K562 (cell line): ENCODE data around the gene HAS3. TPM values are rescaled to one million over a fixed set of nuclear protein-coding genes. Genes with fewer than 3 reads are reported as not detected.

ENCODE experiments used
- ATAC-seq: fragments of 200-7000 bp; cut with Tn5 transposase; 3 replicates; pipeline ENCODE4 v1.9.1; 2020; ENCODE audit warnings: moderate library complexity
- BruUV-seq: library from RNA; stranded (reverse); fragments of 400-500 nt; replicated peaks from 2 replicates; lab custom pipeline; 2021; lab: Mats Ljungman, UMichigan
- CTCF ChIA-PET: fragments of 300-600 bp; formaldehyde crosslinking; extraction: SDS; loops from one replicate; lab custom pipeline; 2021; ENCODE audit warnings: low intra/inter-chr PET ratio; lab: Yijun Ruan, JAX
- POLR2A ChIA-PET: fragments of 300-600, 350-650 bp; sonication (Branson Sonifier 250); formaldehyde crosslinking; extraction: SDS; loops from one replicate; lab custom pipeline; 2021; ENCODE audit warnings: antibody characterized with exemption, inconsistent platforms; lab: Yijun Ruan, JAX
- DNase-seq, 4 experiments: peaks; one replicate each; pipeline versions ENCODE4 v3.0.0 to v3.0.0-alpha.2; 2011 to 2018; ENCODE audit warnings: low spot score in 3 of 4, mixed read lengths in 3 of 4; ENCODE audit errors: extremely low read depth in 1 of 4
- FAIRE-seq: peaks from 2 replicates; lab custom pipeline; 2011; peaks lifted over from hg19 to GRCh38; lab: Jason Lieb, UNC
- H2AFZ ChIP-seq: 2 replicates; pipeline ENCODE4 v1.6.0; 2011; ENCODE audit warnings: low read depth, low read length, control low read depth, inconsistent platforms
- H3K27ac ChIP-seq: fragments of 200-600 bp; 3 replicates; pipeline ENCODE4 v1.8.0; 2011; ENCODE audit warnings: low read depth, mild to moderate bottlenecking, control low read depth, inconsistent platforms, low read length, moderate library complexity, mixed read lengths; ENCODE audit errors: extremely low read depth
- H3K27me3 ChIP-seq, 2 experiments: fragments of 300-600 bp in 1 of 2; 2 replicates in 1 of 2; 3 replicates in 1 of 2; pipeline versions ENCODE4 v1.6.0 to v1.8.0; 2011; ENCODE audit warnings: inconsistent platforms in 2 of 2, low read length in 2 of 2, mild to moderate bottlenecking in 1 of 2, mixed read lengths in 1 of 2, moderate library complexity in 1 of 2; ENCODE audit not compliant: control insufficient read depth in 2 of 2, insufficient read depth in 2 of 2
- H3K36me3 ChIP-seq: fragments of 300-600 bp; 3 replicates; pipeline ENCODE4 v1.8.0; 2011; ENCODE audit warnings: mild to moderate bottlenecking, low read length, inconsistent platforms; ENCODE audit not compliant: control insufficient read depth, insufficient read depth
- H3K4me1 ChIP-seq, 2 experiments: fragments of 200-600 bp in 1 of 2; replicated peaks in 1 of 2; 2 replicates in 1 of 2; 3 replicates in 1 of 2; pipeline versions ENCODE4 v1.5.1 to v1.8.0; 2011; ENCODE audit warnings: inconsistent platforms in 2 of 2, low read length in 2 of 2, mild to moderate bottlenecking in 1 of 2, mixed read lengths in 1 of 2, moderate library complexity in 1 of 2; ENCODE audit not compliant: control insufficient read depth in 2 of 2, insufficient read depth in 2 of 2
- H3K4me2 ChIP-seq: 2 replicates; pipeline ENCODE4 v1.6.1; 2011; ENCODE audit warnings: low read length, control low read depth, inconsistent platforms, mixed read lengths; ENCODE audit not compliant: insufficient read depth
- H3K4me3 ChIP-seq: fragments of 200-600 bp; sonication (generic), shearing (Covaris generic); 2 replicates; pipeline ENCODE4 v1.5.1; 2016; ENCODE audit warnings: control low read depth, inconsistent platforms
- H3K79me2 ChIP-seq: fragments of 200-600 bp; 3 replicates; pipeline ENCODE4 v1.8.0; 2011; ENCODE audit warnings: low read length, inconsistent platforms; ENCODE audit not compliant: control insufficient read depth, insufficient read depth
- H3K9ac ChIP-seq, 2 experiments: 2 replicates each; pipeline versions ENCODE4 v1.6.0 to v1.6.1; 2011; ENCODE audit warnings: low read depth in 2 of 2, low read length in 2 of 2, control low read depth in 1 of 2, inconsistent platforms in 1 of 2, mild to moderate bottlenecking in 1 of 2, mixed read lengths in 1 of 2; ENCODE audit not compliant: insufficient read depth in 1 of 2
- H3K9me1 ChIP-seq: one replicate; pipeline ENCODE4 v1.6.0; 2011; ENCODE audit warnings: inconsistent platforms, mild to moderate bottlenecking, low read length, moderate library complexity; ENCODE audit not compliant: control insufficient read depth, insufficient read depth
- H3K9me3 ChIP-seq: replicated peaks from 2 replicates; pipeline ENCODE4 v1.5.1; 2011; ENCODE audit warnings: low read depth, low read length, inconsistent platforms; ENCODE audit not compliant: control insufficient read depth, insufficient read depth
- H4K20me1 ChIP-seq: replicated peaks from 2 replicates; pipeline ENCODE4 v1.6.1; 2011; ENCODE audit warnings: low read length, inconsistent platforms, mixed read lengths; ENCODE audit not compliant: control insufficient read depth, insufficient read depth
- CBX5 ChIP-seq: IDR thresholded peaks from 2 replicates; pipeline ENCODE4 v1.6.1; 2014; ENCODE audit warnings: low read depth, borderline replicate concordance
- CHAMP1 ChIP-seq: fragments of 450-650 bp; IDR thresholded peaks from 2 replicates; pipeline ENCODE4 v1.6.1; 2016; ENCODE audit warnings: mild to moderate bottlenecking
- ETV5 ChIP-seq: sonication (generic); formaldehyde crosslinking; IDR thresholded peaks from 2 replicates; pipeline ENCODE4 v1.4.0; 2020; ENCODE audit warnings: low read depth, mild to moderate bottlenecking, missing genetic modification reagents
- GTF2F1 ChIP-seq: IDR thresholded peaks from 2 replicates; pipeline ENCODE4 v1.6.1; 2011; ENCODE audit warnings: low read depth, low read length, improper control_type of control experiment
- HDGF ChIP-seq: fragments of 450-650 bp; IDR thresholded peaks from 2 replicates; pipeline ENCODE4 v1.6.1; 2016
- NR4A1 ChIP-seq, 2 experiments: fragments of 250-450 bp in 1 of 2; fragments of 450-650 bp in 1 of 2; sonication (Bioruptor Pico) in 1 of 2; IDR thresholded peaks; 2 replicates each; pipeline versions ENCODE4 v1.4.0 to v1.6.1; 2016 to 2020; ENCODE audit warnings: mild to moderate bottlenecking in 2 of 2, missing compliant biosample characterization in 1 of 2, missing genetic modification characterization in 1 of 2, moderate library complexity in 1 of 2
- RAD21 ChIP-seq, 2 experiments: fragments of 250-450 bp in 1 of 2; fragments of 450-650 bp in 1 of 2; sonication (Bioruptor Pico) in 1 of 2; formaldehyde crosslinking in 1 of 2; IDR thresholded peaks in 1 of 2; conservative IDR thresholded peaks in 1 of 2; 2 replicates each; pipeline versions ENCODE4 v1.4.0 to v1.8.0; 2020 to 2022; ENCODE audit warnings: mild to moderate bottlenecking in 2 of 2, moderate library complexity in 1 of 2
- USF2 ChIP-seq: sonication (generic); formaldehyde crosslinking; IDR thresholded peaks from 2 replicates; pipeline ENCODE4 v1.5.0; 2020; ENCODE audit warnings: missing genetic modification reagents
- ZBED1 ChIP-seq: IDR thresholded peaks from 2 replicates; pipeline ENCODE4 v1.6.1; 2014
- ZNF347 ChIP-seq: fragments of 450-650 bp; formaldehyde crosslinking; IDR thresholded peaks from 2 replicates; pipeline ENCODE4 v1.4.0; 2020; ENCODE audit warnings: low read depth, mild to moderate bottlenecking, moderate library complexity
- ZNF57 ChIP-seq: fragments of 450-650 bp; formaldehyde crosslinking; IDR thresholded peaks from 2 replicates; pipeline ENCODE4 v1.4.0; 2020; ENCODE audit warnings: mild to moderate bottlenecking, moderate library complexity
- ZZZ3 ChIP-seq: fragments of 450-650 bp; IDR thresholded peaks from 2 replicates; pipeline ENCODE4 v1.6.1; 2016; ENCODE audit warnings: antibody characterized with exemption, mild to moderate bottlenecking, moderate library complexity
- WGBS: fragments of 100-300 bp; shearing (Covaris generic); methylation state at CpG from one replicate; pipeline ENCODE4 v1.1.6; 2016; ENCODE audit warnings: low coverage, mixed read lengths; ENCODE audit not compliant: insufficient coverage; ENCODE audit errors: missing lambda C conversion rate; 5-methylcytosine and 5-hydroxymethylcytosine counted together
- in situ Hi-C: fragments of 300-500 bp; cut with MboI; formaldehyde crosslinking; loops from 4 replicates; pipeline ENCODE4 v1.15.0; 2018; ENCODE audit warnings: inconsistent platforms, mixed read lengths
- intact Hi-C: fragments of 100-400 bp; cut with micrococcal nuclease; formaldehyde crosslinking; loops from 2 replicates; pipeline ENCODE4 v1.14.2; 2022
- polyA plus RNA-seq, 8 experiments: library from polyadenylated mRNA; depleted of rRNA in 4 of 8; stranded (reverse) in 5 of 8; unstranded in 3 of 8; fragments of >200 nt; fragmentation: Nextera tagmentation in 2 of 8; fragmentation: Illumina TruSeq in 1 of 8; extraction: Ambion mirVana in 2 of 8; extraction: Trizol in 1 of 8; gene quantifications; 2 replicates each; pipeline versions ENCODE4 v1.2.1 to v1.2.3, GENCODE V29; 2011 to 2014; ENCODE audit warnings: inconsistent platforms in 1 of 8, missing spikeins in 1 of 8
- total RNA-seq, 7 experiments: library from RNA; depleted of rRNA in 6 of 7; stranded (reverse); fragments of >200 nt in 6 of 7; fragmentation: Illumina TruSeq in 2 of 7; extraction: Trizol in 2 of 7; gene quantifications; 2 replicates each; pipeline versions ENCODE4 v1.2.1 to v1.2.3, GENCODE V29; 2011 to 2021; ENCODE audit warnings: low replicate concordance in 1 of 7
- TF ChIP-seq, protein P1 (sequence below): fragments of 450-650 bp; conservative IDR thresholded peaks from 2 replicates; pipeline ENCODE4 v1.6.1; 2016; ENCODE audit warnings: missing genetic modification characterization, low read depth, mild to moderate bottlenecking, missing compliant biosample characterization, moderate library complexity

The HAS3 gene
- total and polyA plus RNA-seq, 9 of the 15 experiments (the other 6 are each of a cell fraction or from before 2014, with no cell fraction given): 0.04 to 0.33 (median 0.13) TPM; not detected in 1

DNA sequence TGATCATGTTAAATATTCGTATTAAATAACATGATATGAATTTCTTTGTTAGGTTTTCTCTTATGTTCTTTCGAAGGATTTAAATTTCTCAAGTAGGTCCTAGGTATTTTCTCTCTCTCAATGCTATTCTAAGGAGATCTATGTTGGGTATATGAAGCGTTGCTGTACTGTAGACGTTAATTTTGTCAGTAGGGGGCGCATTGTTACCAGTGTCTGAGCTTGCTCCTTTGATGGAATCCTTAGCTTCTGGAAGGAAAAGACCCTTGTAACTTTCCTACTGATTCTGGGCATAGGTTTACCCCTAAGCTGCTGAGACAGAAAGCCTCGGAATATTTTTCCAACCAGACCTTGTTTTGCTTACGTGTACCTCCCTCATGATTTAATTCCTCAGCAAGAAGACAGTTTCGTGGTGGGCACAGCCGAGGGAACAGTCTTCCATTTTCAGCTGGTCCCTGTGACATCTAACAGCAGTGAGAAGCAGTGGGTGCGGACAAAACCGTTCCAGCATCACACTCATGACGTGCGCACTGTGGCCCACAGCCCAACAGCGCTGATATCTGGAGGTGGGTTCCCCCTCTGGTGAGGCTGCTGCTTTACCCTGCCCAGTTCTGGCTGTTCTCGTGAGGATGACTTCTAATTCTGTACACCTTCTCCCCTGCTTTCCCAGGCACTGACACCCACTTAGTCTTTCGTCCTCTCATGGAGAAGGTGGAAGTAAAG, 44.9 kb downstream of the HAS3 start:
- H3K9ac ChIP-seq: no peak overlapping the region; a peak in 1 of 4 replicates
- ChIA-PET POLR2A (interaction anchor here (0.8 to 1.9 kb wide), 7 partner anchors 8 to 23 kb away, joined by 3 to 7 read pairs (median 3); partner anchors contain the start of genes CHTF8 and UTP4), CTCF (interaction anchor here (2.5 kb wide), 1 partner anchor 137 kb away, joined by 32 read pairs; no protein-coding TSS in a partner anchor)
- in situ Hi-C loops (loop anchor here (5.0 kb wide), 1 partner anchor 137 kb away; no protein-coding TSS in a partner anchor), intact Hi-C loops (loop anchor here (1.0 kb wide), 1 partner anchor 137 kb away; no protein-coding TSS in a partner anchor)
- no peak overlapping the region for H2AFZ ChIP-seq
- no TSS peak for BruUV-seq
- peak; percentile 36 to 76 (median 48) for DNase-seq
- peak; percentile 98 for ATAC-seq
- H3K4me2 ChIP-seq: no peak overlapping the region
- no peak overlapping the region for H3K4me3 ChIP-seq
- H3K27ac ChIP-seq: no peak overlapping the region
- H3K79me2 ChIP-seq: peaks cover 15% of the 10 kb centered on the region; the same call in 2 of the 3 replicates
- peak; percentile 69 for FAIRE-seq
- H3K4me1 ChIP-seq: no peaks in the 10 kb centered on the region
- no peaks in the 10 kb centered on the region for H3K9me1 ChIP-seq
- no peaks in the 10 kb centered on the region for H3K27me3 ChIP-seq
- WGBS: 71% methylated on average over 15 of the region's 16 CpGs
- peaks cover 6% of the 10 kb centered on the region; the same call in 1 of the 2 replicates for H4K20me1 ChIP-seq
- H3K9me3 ChIP-seq: no peaks in the 10 kb centered on the region
- peaks cover 84% of the 10 kb centered on the region for H3K36me3 ChIP-seq
- TF ChIP-seq ETV5 (CRISPR knock-in tag) (no peak), ZNF57 (no peak), RAD21 (CRISPR knock-in tag; conservative IDR thresholded peaks at IDR 0.05 in 1 of 2, IDR thresholded peaks at IDR 0.05 in 1 of 2) (peak; percentile 73 to 86), CHAMP1 (no peak), CBX5 (no peak), ZNF347 (CRISPR knock-in tag) (no peak), ZZZ3 (peak; percentile 63; the same call in 1 of the 2 replicates), HDGF (no peak), NR4A1 (CRISPR knock-in tag; IDR thresholded peaks at IDR 0.05) (no peak), NR4A1 (tag; IDR thresholded peaks at IDR 0.05) (no peak), ZBED1 (no peak), USF2 (CRISPR knock-in tag) (no peak), GTF2F1 (no peak)
- TF ChIP-seq, protein P1, sequence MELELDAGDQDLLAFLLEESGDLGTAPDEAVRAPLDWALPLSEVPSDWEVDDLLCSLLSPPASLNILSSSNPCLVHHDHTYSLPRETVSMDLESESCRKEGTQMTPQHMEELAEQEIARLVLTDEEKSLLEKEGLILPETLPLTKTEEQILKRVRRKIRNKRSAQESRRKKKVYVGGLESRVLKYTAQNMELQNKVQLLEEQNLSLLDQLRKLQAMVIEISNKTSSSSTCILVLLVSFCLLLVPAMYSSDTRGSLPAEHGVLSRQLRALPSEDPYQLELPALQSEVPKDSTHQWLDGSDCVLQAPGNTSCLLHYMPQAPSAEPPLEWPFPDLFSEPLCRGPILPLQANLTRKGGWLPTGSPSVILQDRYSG (tag): no peak
